ENCODE measurements around the gene IRAK2.

- TF ChIP-seq EZH2 (IDR thresholded peaks at IDR 0.05; ENCODE audit: borderline replicate concordance, low read length) (no peak), CTCF (IDR thresholded peaks at IDR 0.05; ENCODE audit: low read length) (no peak)
Measured at GRCh38 chr3:10206166-10206511, 41.4 kb downstream of the IRAK2 start.

Measured in OCI-LY1 (cell line).